Upper lobe of right lung (tissue), 1 donor: Measurements from ENCODE around the gene DPY30. TPM values are rescaled to one million over a fixed set of nuclear protein-coding genes. Genes with fewer than 3 reads are reported as not detected.
A peak's percentile ranks its signal among the peaks of the same experiment; 100 is the strongest.

Source experiments
- ATAC-seq: fragments of 200-7000 bp; cut with Tn5 transposase; one replicate; pipeline ENCODE4 v1.9.1; 2020; ENCODE audit warnings: mild to moderate bottlenecking, moderate library complexity
- DNase-seq: peaks from one replicate; pipeline ENCODE4 v3.0.0-alpha.2; 2020
- H3K27ac ChIP-seq: fragments of 200-600 bp; one replicate; pipeline ENCODE4 v1.8.0; 2022
- H3K27me3 ChIP-seq: fragments of 200-600 bp; one replicate; pipeline ENCODE4 v1.8.0; 2022; ENCODE audit warnings: mild to moderate bottlenecking
- H3K36me3 ChIP-seq: fragments of 200-600 bp; one replicate; pipeline ENCODE4 v1.8.0; 2022
- H3K4me1 ChIP-seq: fragments of 200-600 bp; one replicate; pipeline ENCODE4 v1.8.0; 2022
- H3K4me3 ChIP-seq: fragments of 200-600 bp; one replicate; pipeline ENCODE4 v1.8.0; 2022; ENCODE audit warnings: mild to moderate bottlenecking
- H3K9me3 ChIP-seq: fragments of 200-600 bp; one replicate; pipeline ENCODE4 v1.8.0; 2022
- intact Hi-C: fragments of 100-400 bp; cut with DNase I; formaldehyde crosslinking; loops from one replicate; pipeline ENCODE4 v1.11.0; 2022
- total RNA-seq: library from RNA; stranded (reverse); fragmentation: NEBNext Ultra II Directional; extraction: Animal tissue kit (Norgen Biotek cat#: 25700); gene quantifications from one replicate; pipeline ENCODE4 v1.2.1, GENCODE V29; 2021
- TF ChIP-seq, protein P1 (sequence below): fragments of 200-600 bp; IDR thresholded peaks from one replicate; pipeline ENCODE4 v1.8.0; 2022; ENCODE audit warnings: antibody characterized with exemption
- donor health status: DM: no; HTN: yes; CAD: no; lungs with severe emphysema.

Gene DPY30
- total RNA-seq, 1 donor from 2014 or later, result 53.7 TPM

DNA sequence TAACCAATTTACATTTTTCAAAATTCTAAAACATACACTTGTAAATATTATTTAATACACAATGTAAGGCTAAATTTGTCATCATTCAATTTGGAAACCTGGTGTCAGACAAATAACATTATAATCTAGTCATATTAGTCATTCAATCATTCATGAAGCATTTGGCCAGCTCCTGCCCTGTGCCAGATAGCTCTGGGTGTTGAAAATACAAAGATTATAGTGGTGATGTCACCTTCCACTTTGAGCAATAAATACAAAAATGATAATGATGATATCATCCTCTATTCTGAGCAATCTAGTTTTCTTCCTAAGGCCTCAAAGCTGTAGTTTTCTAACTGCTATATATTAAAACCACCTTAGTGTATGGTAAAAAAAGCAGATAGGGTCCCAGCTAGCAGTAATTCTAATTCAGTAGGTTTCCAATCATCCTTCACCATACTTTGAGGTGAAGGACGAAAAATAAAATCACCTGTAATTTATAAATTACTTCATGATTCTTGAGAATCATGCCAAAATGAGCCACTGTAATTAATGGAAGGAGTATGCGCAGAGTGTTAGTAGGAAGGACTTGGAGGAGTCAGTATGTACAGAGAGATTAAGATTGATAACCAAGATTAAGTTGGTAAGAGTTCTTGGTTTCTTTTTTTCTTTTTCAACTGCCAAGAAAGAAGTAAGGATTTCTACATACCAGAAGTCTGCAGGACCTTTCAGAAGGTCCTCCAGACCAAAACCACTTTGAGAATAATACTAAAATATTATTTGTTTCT is 52.0 kb downstream of the DPY30 start:
- H3K4me1 ChIP-seq, result no peaks in the 10 kb centered on the region
- DNase-seq (no peak), ATAC-seq (no peak)
- H3K36me3 ChIP-seq, result no peaks in the 10 kb centered on the region
- no peaks in the 10 kb centered on the region for H3K9me3 ChIP-seq
- intact Hi-C loops, result no loop called here
- TF ChIP-seq, protein P1, sequence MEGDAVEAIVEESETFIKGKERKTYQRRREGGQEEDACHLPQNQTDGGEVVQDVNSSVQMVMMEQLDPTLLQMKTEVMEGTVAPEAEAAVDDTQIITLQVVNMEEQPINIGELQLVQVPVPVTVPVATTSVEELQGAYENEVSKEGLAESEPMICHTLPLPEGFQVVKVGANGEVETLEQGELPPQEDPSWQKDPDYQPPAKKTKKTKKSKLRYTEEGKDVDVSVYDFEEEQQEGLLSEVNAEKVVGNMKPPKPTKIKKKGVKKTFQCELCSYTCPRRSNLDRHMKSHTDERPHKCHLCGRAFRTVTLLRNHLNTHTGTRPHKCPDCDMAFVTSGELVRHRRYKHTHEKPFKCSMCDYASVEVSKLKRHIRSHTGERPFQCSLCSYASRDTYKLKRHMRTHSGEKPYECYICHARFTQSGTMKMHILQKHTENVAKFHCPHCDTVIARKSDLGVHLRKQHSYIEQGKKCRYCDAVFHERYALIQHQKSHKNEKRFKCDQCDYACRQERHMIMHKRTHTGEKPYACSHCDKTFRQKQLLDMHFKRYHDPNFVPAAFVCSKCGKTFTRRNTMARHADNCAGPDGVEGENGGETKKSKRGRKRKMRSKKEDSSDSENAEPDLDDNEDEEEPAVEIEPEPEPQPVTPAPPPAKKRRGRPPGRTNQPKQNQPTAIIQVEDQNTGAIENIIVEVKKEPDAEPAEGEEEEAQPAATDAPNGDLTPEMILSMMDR, result no peak
- no peaks in the 10 kb centered on the region for H3K27me3 ChIP-seq
- H3K27ac ChIP-seq, result no peak overlapping the region
- no peak overlapping the region for H3K4me3 ChIP-seq

DNA sequence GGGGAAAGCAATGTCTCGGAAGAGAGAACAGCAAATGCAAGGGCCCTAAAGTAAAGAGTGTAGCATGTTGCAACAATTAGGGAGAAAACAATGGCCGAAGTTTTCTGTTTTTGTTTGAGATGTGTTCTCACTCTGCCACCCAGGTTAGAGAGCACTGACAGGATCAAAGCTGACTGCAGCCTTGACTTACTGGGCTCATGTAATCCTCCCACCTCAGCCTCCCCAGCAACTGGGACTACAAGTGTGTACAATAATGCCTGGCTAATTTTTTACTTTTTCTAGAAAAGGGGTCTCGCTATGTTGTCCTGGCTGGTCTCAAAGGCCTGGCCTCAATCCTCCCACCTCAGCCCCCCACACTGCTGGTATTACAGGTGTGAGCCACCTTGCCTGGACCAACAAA is 52.7 kb downstream of the DPY30 start:
- H3K36me3 ChIP-seq, result no peaks in the 10 kb centered on the region
- ATAC-seq, result no peak

DNA sequence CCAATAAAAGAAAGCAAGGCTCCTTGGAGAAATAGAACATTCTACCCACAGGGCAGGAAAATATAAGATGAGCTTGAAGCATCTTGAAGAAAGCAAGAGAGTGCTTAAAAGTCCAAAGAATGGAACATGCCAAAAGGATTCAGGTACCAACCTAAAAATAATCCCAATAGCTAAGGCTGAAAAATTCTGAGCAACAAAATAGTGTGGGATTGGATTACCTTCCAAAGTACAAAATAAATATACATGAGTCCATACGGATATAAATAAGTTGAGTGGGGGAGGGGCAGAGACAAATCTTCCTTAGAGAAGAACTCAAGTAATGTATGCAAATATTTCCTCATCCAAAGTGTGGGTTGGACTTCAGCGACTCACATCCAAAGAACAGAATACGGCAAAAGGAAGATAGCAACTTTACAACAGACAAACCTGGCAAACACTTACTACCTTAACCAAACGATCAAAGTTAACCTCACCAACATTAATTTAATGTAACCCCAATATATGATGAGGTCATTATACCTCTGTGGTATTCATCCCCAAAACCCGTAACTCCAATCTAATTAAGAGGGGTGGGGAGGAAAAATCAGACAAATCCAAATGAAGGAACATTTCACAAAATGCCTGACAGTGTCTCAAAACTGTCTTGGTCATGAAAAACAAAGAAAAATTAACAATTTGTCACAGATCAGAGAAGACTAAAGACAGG is 55.7 kb downstream of the DPY30 start:
- Histone ChIP-seq H3K4me3 (no peak overlapping the region), H3K27ac (no peak overlapping the region), H3K27me3 (no peaks in the 10 kb centered on the region), H3K36me3 (no peaks in the 10 kb centered on the region), H3K4me1 (peaks cover 7% of the 10 kb centered on the region), H3K9me3 (no peaks in the 10 kb centered on the region)
- ATAC-seq, result no peak
- TF ChIP-seq, protein P1, result no peak
- intact Hi-C loops, result no loop called here
- no peak for DNase-seq

More for the DNA sequence above, 52.7 kb downstream of the DPY30 start:
- no peak for DNase-seq
- H3K27ac ChIP-seq, result no peak overlapping the region
- no peak overlapping the region for H3K4me3 ChIP-seq
- TF ChIP-seq, protein P1, result no peak
- H3K27me3 ChIP-seq, result no peaks in the 10 kb centered on the region
- no peaks in the 10 kb centered on the region for H3K4me1 ChIP-seq
- intact Hi-C loops, result no loop called here
- H3K9me3 ChIP-seq, result no peaks in the 10 kb centered on the region

DNA sequence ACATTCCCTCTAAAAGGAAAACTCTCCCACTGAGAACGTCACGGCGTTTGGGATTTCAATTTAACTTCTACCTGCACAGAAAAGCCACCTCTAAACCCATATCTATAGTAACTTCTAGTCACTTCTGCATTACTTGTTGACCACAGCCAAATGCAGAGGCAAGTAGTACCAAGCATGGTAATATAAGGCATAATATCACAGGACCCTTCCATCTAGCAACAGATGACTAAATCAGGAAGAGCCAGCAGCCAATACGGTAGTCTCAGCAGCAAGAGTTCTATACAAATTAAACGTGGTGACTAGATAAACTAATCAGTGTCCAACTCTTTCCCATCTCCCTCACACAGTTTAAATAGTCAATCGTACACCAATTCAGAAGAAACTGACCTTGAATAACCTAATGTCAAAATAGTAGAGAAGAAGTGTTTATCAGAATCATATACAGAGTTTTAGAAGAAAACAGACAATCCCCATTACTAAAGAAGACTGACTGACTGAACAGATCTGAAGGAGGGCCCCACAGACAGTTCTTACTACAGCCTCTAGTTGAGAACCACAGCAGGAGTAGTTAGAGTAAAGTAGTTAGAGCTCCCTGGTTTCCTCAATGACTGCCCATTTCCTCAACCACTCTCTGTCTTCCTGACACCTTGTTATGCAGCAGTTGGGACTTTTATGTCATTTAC is 58.8 kb downstream of the DPY30 start:
- ATAC-seq, result peak; percentile 92
- H3K9me3 ChIP-seq, result no peaks in the 10 kb centered on the region
- no peaks in the 10 kb centered on the region for H3K27me3 ChIP-seq
- H3K4me1 ChIP-seq, result peaks cover 7% of the 10 kb centered on the region
- no peaks in the 10 kb centered on the region for H3K36me3 ChIP-seq
- no peak overlapping the region for H3K27ac ChIP-seq
- TF ChIP-seq, protein P1, result no peak
- DNase-seq, result no peak
- intact Hi-C loops, result no loop called here
- no peak overlapping the region for H3K4me3 ChIP-seq

DNA sequence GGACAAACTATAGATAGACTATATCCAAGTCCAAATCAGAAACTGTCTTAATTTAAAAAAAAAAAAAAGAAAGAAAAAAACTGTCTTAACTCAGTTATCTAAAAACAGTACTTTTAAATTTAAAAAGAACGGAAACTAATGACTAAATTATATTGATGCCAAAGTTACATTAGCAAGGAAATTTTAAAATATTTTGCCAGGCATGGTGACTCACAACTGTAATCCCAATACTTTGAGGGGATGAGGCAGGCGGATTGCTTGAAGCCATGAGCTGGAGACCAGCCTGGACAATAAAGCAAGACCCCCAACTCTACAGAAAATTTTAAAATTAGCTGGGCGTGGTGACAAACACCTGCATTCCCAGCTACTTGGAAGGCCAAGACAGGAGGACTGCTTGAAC is 59.6 kb downstream of the DPY30 start:
- Histone ChIP-seq H3K27me3 (no peaks in the 10 kb centered on the region), H3K36me3 (no peaks in the 10 kb centered on the region), H3K9me3 (no peaks in the 10 kb centered on the region), H3K27ac (no peak overlapping the region), H3K4me3 (no peak overlapping the region), H3K4me1 (peaks cover 7% of the 10 kb centered on the region)
- intact Hi-C loops, result no loop called here
- ATAC-seq (no peak), DNase-seq (no peak)
- TF ChIP-seq, protein P1, result no peak
